GM10248 (cell line): ENCODE data around the gene DIPK1B.

Source experiments
- CTCF ChIA-PET: fragments of 300-600 bp; sonication (Branson Sonifier 250); formaldehyde crosslinking; extraction: SDS; loops from one replicate; lab custom pipeline; 2021; ENCODE audit warnings: antibody characterized with exemption; lab: Yijun Ruan, JAX
- POLR2A ChIA-PET: fragments of 350-650 bp; sonication (Branson Sonifier 250); formaldehyde crosslinking; extraction: SDS; loops from one replicate; lab custom pipeline; 2020; ENCODE audit warnings: antibody characterized with exemption; lab: Yijun Ruan, JAX
- DNase-seq: peaks from one replicate; pipeline ENCODE4 v3.0.0; 2012; ENCODE audit errors: extremely low spot score
- TF ChIP-seq, protein P1 (sequence below): IDR thresholded peaks from 2 replicates; pipeline ENCODE4 v1.5.1; 2012; ENCODE audit warnings: mild to moderate bottlenecking, low read depth; ENCODE audit errors: extremely low read depth, missing control alignments, control extremely low read depth

The DIPK1B gene

DNA sequence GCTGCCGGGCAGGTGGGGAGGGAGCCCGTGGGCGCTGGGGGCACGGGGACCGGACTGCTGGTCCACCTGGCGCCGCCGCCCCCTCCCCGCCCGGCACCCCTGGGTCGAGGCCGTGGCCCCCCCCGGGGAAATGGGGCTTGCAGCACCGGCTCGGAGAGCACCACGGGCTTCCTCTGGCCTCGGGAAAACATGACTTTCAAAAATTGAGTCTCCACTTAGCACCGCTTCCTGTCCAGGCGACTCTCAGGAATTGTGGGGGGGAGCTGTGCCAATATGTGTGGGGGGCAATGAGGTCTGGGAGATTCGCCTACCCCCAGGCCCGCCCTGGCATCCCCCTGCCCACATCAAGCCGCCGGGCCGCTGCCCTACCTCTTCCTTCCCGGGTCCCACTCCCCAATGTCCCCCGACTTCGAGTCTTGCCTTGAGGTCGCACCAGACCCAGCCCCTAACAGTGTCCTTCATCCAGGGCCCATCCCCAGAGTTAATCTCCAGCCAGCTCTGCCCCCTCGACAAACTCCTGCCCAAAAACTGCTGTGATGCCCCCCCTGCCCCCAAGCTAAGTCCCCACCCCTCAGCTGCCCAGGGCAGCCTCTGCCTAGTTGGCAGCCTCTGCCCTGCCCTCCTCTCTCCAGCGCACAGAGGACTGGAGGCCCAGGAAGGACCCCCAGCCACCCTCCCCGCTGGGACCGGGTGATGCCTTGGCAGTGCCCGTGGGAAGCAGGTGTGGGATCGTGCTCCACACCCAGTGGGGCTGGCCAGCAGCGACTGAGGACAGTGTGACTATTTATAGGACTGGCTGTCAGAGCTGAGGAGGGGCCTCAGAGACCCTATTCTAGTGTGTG lies 45.8 kb upstream of the DIPK1B start:
- DNase-seq, result no peak
- ChIA-PET POLR2A (no interaction called here), CTCF (interaction anchor here (0.7 to 1.0 kb wide), 3 partner anchors 9 to 179 kb away, joined by 3 to 7 read pairs (median 3); no protein-coding TSS in a partner anchor)
- TF ChIP-seq, protein P1, sequence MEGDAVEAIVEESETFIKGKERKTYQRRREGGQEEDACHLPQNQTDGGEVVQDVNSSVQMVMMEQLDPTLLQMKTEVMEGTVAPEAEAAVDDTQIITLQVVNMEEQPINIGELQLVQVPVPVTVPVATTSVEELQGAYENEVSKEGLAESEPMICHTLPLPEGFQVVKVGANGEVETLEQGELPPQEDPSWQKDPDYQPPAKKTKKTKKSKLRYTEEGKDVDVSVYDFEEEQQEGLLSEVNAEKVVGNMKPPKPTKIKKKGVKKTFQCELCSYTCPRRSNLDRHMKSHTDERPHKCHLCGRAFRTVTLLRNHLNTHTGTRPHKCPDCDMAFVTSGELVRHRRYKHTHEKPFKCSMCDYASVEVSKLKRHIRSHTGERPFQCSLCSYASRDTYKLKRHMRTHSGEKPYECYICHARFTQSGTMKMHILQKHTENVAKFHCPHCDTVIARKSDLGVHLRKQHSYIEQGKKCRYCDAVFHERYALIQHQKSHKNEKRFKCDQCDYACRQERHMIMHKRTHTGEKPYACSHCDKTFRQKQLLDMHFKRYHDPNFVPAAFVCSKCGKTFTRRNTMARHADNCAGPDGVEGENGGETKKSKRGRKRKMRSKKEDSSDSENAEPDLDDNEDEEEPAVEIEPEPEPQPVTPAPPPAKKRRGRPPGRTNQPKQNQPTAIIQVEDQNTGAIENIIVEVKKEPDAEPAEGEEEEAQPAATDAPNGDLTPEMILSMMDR, result no peak

DNA sequence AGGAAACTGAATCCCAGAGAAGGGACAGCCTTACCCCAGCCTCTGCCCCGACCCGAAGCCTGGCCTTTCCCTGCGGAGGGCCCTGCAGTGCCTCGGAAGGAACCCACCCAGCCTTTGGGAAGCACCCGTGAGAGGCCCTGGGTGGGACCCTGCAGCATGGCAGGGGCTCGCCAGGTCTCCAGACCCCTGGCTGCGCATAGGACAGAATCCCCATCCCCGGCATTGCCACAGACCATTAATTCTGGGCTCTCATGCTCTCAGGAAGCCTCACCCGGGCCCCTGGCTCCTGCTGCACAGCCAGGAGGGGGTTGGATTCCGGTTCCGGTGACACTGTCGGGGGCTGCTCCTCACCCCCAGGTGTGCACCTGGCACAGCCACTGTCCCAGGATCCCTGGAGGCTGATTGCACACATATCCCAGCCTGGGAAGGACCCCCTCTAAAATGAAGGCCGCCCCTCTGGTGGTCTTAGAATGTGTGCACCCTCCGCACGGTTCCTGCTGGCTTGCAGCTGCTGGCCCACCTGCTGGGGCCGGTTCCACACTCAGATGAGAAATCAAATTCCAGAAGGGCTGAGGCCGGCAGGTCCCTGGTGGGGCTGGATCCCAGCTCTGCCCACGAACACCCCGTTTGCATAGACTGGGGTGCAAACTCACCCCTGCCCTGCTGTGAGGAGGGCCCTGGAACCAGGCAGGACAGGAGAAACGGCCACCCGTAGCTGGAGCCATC lies 45.0 kb upstream of the DIPK1B start:
- CTCF ChIA-PET, result interaction anchor here (0.7 to 1.0 kb wide), 3 partner anchors 8 to 179 kb away, joined by 3 to 7 read pairs (median 3); no protein-coding TSS in a partner anchor
- TF ChIP-seq, protein P1, result no peak
- POLR2A ChIA-PET, result no interaction called here
- no peak for DNase-seq

DNA sequence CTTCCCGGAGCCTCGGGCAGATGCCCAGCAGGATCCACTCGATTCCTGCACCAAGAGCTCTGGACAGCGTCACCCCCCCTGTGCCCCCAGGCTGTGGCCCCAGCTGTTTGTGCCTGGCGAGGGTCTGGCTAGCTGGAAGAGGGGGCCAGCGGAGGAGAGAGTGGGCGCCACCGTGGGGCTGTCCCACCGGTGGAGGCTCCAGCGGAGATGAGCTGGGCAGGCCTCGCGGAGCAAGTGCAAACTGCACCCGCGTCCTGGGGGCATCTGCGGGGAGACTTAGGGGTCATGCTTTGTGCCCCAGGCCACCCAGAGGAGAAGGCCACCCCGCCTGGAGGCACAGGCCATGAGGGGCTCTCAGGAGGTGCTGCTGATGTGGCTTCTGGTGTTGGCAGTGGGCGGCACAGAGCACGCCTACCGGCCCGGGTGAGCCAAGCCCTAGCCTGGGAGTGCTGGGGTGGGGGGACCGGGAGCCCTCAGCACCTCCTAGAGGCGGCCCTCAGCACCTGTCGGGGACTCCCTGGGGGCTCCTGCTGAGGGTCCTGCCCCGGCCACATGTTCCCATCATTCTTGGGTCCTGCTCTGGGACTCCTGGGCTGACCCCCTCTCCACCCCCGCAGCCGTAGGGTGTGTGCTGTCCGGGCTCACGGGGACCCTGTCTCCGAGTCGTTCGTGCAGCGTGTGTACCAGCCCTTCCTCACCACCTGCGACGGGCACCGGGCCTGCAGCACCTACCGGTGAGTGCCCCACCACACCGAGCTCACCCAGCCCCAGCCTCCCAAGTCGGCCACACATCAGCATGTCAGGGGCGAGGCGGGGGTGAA lies 44.2 kb upstream of the DIPK1B start:
- ChIA-PET POLR2A (no interaction called here), CTCF (interaction anchor here (0.7 to 1.0 kb wide), 2 partner anchors 12 to 180 kb away, joined by 3 read pairs; no protein-coding TSS in a partner anchor)
- TF ChIP-seq, protein P1, result no peak
- DNase-seq, result no peak

DNA sequence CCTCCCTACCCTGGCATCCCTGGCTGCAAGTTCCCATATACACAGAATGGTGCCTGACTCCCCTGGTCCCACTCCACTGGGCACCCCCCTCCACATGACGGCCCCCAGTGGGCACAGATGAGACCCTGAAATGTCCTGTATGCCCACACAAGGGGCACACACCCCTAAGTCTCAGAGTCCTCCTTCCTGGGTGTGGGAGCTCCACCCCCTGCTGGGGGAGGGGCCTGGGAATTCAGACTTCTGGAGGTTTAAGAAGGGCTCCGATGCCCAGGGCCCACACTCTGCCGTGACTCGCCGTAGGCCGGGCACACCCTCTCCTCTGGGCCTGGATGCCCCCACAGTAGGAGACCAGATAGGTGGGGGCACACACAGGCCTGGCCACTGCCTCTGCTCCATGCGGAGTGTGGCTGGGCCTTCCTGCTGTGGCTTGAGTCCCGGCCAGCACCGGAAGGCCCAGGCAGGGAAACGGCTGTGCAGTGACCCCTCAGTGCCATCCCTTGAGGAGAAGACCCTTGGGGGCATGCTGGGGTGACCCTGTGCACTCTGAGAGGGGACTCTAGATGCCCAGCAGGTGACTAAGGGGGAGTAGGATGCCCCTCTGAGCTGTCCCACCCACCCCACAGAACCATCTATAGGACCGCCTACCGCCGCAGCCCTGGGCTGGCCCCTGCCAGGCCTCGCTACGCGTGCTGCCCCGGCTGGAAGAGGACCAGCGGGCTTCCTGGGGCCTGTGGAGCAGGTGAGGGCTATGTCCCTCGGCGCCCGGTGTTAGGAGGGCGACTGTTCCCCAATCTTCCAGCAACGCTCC lies 43.2 kb upstream of the DIPK1B start:
- ChIA-PET CTCF (interaction anchor here (0.9 kb wide), 1 partner anchor 28 kb away, joined by 3 read pairs; no protein-coding TSS in a partner anchor), POLR2A (no interaction called here)
- no peak for DNase-seq
- TF ChIP-seq, protein P1, result no peak

DNA sequence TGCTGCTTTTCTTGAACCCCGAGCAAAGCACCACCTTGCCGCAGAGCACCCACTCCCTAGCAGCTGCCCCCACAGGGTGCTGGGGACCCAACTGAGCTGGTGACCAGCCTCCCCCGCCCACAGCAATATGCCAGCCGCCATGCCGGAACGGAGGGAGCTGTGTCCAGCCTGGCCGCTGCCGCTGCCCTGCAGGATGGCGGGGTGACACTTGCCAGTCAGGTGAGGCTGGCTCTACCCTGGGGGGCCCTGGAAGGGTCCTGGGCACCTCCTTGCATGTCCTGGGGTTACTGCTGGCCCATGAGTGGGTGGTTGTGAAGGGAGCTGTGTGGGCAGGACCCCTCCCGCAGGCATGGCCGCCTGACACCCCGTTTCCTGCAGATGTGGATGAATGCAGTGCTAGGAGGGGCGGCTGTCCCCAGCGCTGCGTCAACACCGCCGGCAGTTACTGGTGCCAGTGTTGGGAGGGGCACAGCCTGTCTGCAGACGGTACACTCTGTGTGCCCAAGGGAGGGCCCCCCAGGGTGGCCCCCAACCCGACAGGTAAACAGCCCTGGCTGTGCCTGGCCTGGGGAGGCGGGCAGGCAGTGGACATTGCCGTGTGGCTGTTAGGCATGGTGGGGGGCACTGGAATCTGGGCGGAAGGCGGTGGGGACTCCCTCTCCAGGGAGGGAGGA lies 42.4 kb upstream of the DIPK1B start:
- ChIA-PET POLR2A (no interaction called here), CTCF (interaction anchor here (0.9 kb wide), 1 partner anchor 27 kb away, joined by 3 read pairs; no protein-coding TSS in a partner anchor)
- TF ChIP-seq, protein P1, result no peak
- DNase-seq, result no peak
